PC-9 (cell line): ENCODE results near the gene MYBPC2. TPM values are rescaled to one million over a fixed set of nuclear protein-coding genes. Genes with fewer than 3 reads are reported as not detected.

Experiments
- BruUV-seq: library from RNA; stranded (reverse); fragments of 400-500 nt; replicated peaks from 2 replicates; lab custom pipeline; 2021; lab: Mats Ljungman, UMichigan
- CTCF ChIA-PET: fragments of 300-600 bp; sonication (Branson Sonifier 250); formaldehyde crosslinking; loops from one replicate; lab custom pipeline; 2022; ENCODE audit warnings: antibody characterized with exemption; lab: Charles Lee
- POLR2A ChIA-PET: fragments of 300-600 bp; sonication (Branson Sonifier 250); formaldehyde crosslinking; loops from one replicate; lab custom pipeline; 2022; ENCODE audit warnings: antibody characterized with exemption; ENCODE audit not compliant: unreplicated experiment; lab: Charles Lee
- DNase-seq, 2 experiments: peaks; one replicate each; pipeline versions ENCODE4 v3.0.0 to v3.0.0-alpha.2; 2015 to 2022; ENCODE audit warnings: mixed read lengths in 1 of 2
- H2AFZ ChIP-seq: fragments of 200-600 bp; sonication (generic); 2 replicates; pipeline ENCODE4 v1.8.1; 2017; ENCODE audit warnings: antibody characterized with exemption
- H3F3A ChIP-seq: fragments of 200-600 bp; sonication (generic); 2 replicates; pipeline ENCODE4 v1.8.1; 2017; ENCODE audit warnings: antibody characterized with exemption, mild to moderate bottlenecking, low read depth; ENCODE audit not compliant: insufficient read depth
- H3K27ac ChIP-seq: fragments of 200-600 bp; sonication (generic); 2 replicates; pipeline ENCODE4 v1.6.1; 2016; ENCODE audit warnings: mixed run types
- H3K27me3 ChIP-seq: fragments of 200-600 bp; sonication (generic); 2 replicates; pipeline ENCODE4 v1.6.1; 2016; ENCODE audit warnings: low read depth, mixed run types; ENCODE audit not compliant: insufficient read depth
- H3K36me3 ChIP-seq: fragments of 200-600 bp; sonication (generic); 2 replicates; pipeline ENCODE4 v1.6.1; 2016; ENCODE audit warnings: low read depth, mixed run types
- H3K4me1 ChIP-seq: fragments of 200-600 bp; sonication (generic); replicated peaks from 2 replicates; pipeline ENCODE4 v1.6.1; 2016; ENCODE audit warnings: mixed run types; ENCODE audit not compliant: insufficient read depth
- H3K4me2 ChIP-seq: fragments of 200-600 bp; sonication (generic); 2 replicates; pipeline ENCODE4 v1.6.1; 2017; ENCODE audit warnings: mixed run types
- H3K4me3 ChIP-seq: fragments of 200-600 bp; sonication (generic); 2 replicates; pipeline ENCODE4 v1.6.1; 2016; ENCODE audit warnings: mixed run types
- H3K79me2 ChIP-seq: fragments of 200-600 bp; sonication (generic); 2 replicates; pipeline ENCODE4 v1.6.1; 2017; ENCODE audit warnings: low read depth, mixed run types
- H3K9me2 ChIP-seq: fragments of 200-600 bp; sonication (generic); 2 replicates; pipeline ENCODE4 v1.8.1; 2017; ENCODE audit warnings: mild to moderate bottlenecking; ENCODE audit not compliant: insufficient read depth
- H3K9me3 ChIP-seq: fragments of 200-600 bp; sonication (generic); 2 replicates; pipeline ENCODE4 v1.8.1; 2016; ENCODE audit warnings: low read depth; ENCODE audit not compliant: insufficient read depth
- H4K20me1 ChIP-seq: fragments of 200-600 bp; sonication (generic); 2 replicates; pipeline ENCODE4 v1.8.1; 2017; ENCODE audit not compliant: insufficient read depth
- EZH2 ChIP-seq: fragments of 200-600 bp; sonication (generic); IDR thresholded peaks from 2 replicates; pipeline ENCODE4 v1.8.0; 2017; ENCODE audit warnings: antibody characterized with exemption, low read depth
- intact Hi-C: fragments of 100-400 bp; cut with micrococcal nuclease; formaldehyde crosslinking; loops from one replicate; pipeline ENCODE4 v1.10.0; 2022; ENCODE audit not compliant: unreplicated experiment
- total RNA-seq: library from RNA; stranded (reverse); gene quantifications from 2 replicates; pipeline ENCODE4 v1.2.3, GENCODE V29; 2021
- TF ChIP-seq, protein P1 (sequence below): fragments of 200-600 bp; sonication (generic); conservative IDR thresholded peaks from 2 replicates; pipeline ENCODE4 v1.6.1; 2017; ENCODE audit warnings: mixed run types, antibody characterized with exemption, mild to moderate bottlenecking, moderate library complexity

Gene MYBPC2
- total RNA-seq, 1 experiment from 2014 or later: not detected

- TF ChIP-seq, protein P1, sequence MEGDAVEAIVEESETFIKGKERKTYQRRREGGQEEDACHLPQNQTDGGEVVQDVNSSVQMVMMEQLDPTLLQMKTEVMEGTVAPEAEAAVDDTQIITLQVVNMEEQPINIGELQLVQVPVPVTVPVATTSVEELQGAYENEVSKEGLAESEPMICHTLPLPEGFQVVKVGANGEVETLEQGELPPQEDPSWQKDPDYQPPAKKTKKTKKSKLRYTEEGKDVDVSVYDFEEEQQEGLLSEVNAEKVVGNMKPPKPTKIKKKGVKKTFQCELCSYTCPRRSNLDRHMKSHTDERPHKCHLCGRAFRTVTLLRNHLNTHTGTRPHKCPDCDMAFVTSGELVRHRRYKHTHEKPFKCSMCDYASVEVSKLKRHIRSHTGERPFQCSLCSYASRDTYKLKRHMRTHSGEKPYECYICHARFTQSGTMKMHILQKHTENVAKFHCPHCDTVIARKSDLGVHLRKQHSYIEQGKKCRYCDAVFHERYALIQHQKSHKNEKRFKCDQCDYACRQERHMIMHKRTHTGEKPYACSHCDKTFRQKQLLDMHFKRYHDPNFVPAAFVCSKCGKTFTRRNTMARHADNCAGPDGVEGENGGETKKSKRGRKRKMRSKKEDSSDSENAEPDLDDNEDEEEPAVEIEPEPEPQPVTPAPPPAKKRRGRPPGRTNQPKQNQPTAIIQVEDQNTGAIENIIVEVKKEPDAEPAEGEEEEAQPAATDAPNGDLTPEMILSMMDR: no peak
- no peak for TF ChIP-seq EZH2
- no TSS peak for BruUV-seq
- Histone ChIP-seq H3K4me1 (no peaks in the 10 kb centered on the region), H2AFZ (no peak overlapping the region), H4K20me1 (no peaks in the 10 kb centered on the region), H3K79me2 (no peaks in the 10 kb centered on the region), H3F3A (no peaks in the 10 kb centered on the region), H3K36me3 (no peaks in the 10 kb centered on the region), H3K4me2 (no peak overlapping the region), H3K9me2 (no peaks in the 10 kb centered on the region), H3K27ac (no peak overlapping the region), H3K27me3 (no peaks in the 10 kb centered on the region), H3K9me3 (no peaks in the 10 kb centered on the region), H3K4me3 (no peak overlapping the region)
- no peak for DNase-seq
- ChIA-PET POLR2A (no interaction called here), CTCF (interaction anchor here (0.6 kb wide), 1 partner anchor 91 kb away, joined by 3 read pairs; no protein-coding TSS in a partner anchor)
- intact Hi-C loops: no loop called here
Observed at GRCh38 chr19:50420127-50420526, 12.6 kb upstream of the MYBPC2 start.

- CTCF ChIA-PET: interaction anchor here (0.6 kb wide), 1 partner anchor 92 kb away, joined by 3 read pairs; no protein-coding TSS in a partner anchor
- Histone ChIP-seq H3K4me1 (no peaks in the 10 kb centered on the region), H3F3A (no peaks in the 10 kb centered on the region), H3K9me2 (no peaks in the 10 kb centered on the region), H3K36me3 (no peaks in the 10 kb centered on the region), H3K27ac (no peak overlapping the region), H3K4me3 (no peak overlapping the region), H3K4me2 (no peak overlapping the region), H3K9me3 (no peaks in the 10 kb centered on the region), H4K20me1 (no peaks in the 10 kb centered on the region), H2AFZ (no peak overlapping the region), H3K27me3 (no peaks in the 10 kb centered on the region), H3K79me2 (no peaks in the 10 kb centered on the region)
- TF ChIP-seq EZH2: no peak
- TF ChIP-seq, protein P1: no peak
- BruUV-seq: no TSS peak
- intact Hi-C loops: no loop called here
- POLR2A ChIA-PET: no interaction called here
- no peak for DNase-seq
Observed at GRCh38 chr19:50420808-50421207, 11.9 kb upstream of the MYBPC2 start.

DNA sequence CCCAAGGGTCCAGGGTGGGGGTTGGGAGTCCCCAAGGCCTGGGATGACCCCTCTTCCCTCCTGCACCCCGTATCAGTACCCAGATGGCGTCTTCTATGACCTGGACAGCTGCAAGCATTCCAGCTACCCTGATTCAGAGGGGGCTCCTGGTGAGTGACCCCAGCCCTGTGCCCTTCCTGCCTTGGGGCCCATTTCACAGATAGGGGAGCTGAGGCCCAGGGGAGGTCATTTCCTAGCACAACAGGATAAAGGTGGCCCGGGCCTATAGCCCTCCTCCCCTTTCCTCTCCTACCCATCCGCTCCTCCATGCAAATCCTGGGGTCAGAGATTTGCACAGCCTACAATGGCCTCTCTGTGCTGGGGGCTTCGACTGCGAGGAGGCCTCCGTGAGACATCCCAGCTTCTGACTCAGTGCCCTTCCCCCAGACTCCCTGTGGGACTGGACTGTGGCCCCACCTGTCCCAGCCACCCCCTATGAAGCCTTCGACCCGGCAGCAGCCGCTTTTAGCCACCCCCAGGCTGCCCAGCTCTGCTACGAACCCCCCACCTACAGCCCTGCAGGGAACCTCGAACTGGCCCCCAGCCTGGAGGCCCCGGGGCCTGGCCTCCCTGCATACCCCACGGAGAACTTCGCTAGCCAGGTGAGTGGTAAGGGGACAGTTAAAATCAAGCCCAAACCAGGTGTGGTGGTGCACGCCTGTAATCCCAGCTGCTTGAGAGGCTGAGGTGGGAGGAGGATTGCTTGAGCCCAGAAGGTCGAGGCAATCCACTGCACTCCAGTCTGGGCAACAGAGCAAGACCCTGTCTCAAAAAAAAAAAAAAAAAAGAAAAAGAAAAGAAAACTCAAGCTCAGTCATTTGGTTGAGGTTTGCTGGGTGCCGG lies 10.1 kb upstream of the MYBPC2 start:
- Histone ChIP-seq H3K9me2 (no peaks in the 10 kb centered on the region), H3K4me1 (no peaks in the 10 kb centered on the region), H3K4me2 (no peak overlapping the region), H3K36me3 (no peaks in the 10 kb centered on the region), H4K20me1 (no peaks in the 10 kb centered on the region), H3K27me3 (no peaks in the 10 kb centered on the region), H3F3A (no peaks in the 10 kb centered on the region), H3K79me2 (no peaks in the 10 kb centered on the region), H3K4me3 (no peak overlapping the region), H3K27ac (no peak overlapping the region), H3K9me3 (no peaks in the 10 kb centered on the region), H2AFZ (no peak overlapping the region)
- no peak for TF ChIP-seq EZH2
- TF ChIP-seq, protein P1: no peak
- ChIA-PET CTCF (interaction anchor here (0.6 kb wide), 1 partner anchor 468 kb away, joined by 3 read pairs; no protein-coding TSS in a partner anchor), POLR2A (no interaction called here)
- no peak for DNase-seq
- intact Hi-C loops: no loop called here
- BruUV-seq: no TSS peak
